Measurements from ENCODE around the gene ADAM21.
A peak's percentile ranks its signal among the peaks of the same experiment; 100 is the strongest.
"Not testable (repeated sequence)": the region's sequence is repeated elsewhere in the genome, so short reads cannot be mapped to it uniquely, and the experiment has no call there.

Gene ADAM21

GRCh38 chr14:70451874-70452273, at the start of gene ADAM21:
TSS of gene ADAM21 (plus strand) at chr14:70452174. CDS start at chr14:70457500, 5,326 bp downstream.
- no peak for DNase-seq

GRCh38 chr14:70403335-70403734, 48.6 kb upstream of the ADAM21 start:
- not testable (repeated sequence) for DNase-seq

GRCh38 chr14:70406216-70406615, 45.8 kb upstream of the ADAM21 start:
- not testable (repeated sequence) for DNase-seq

- DNase-seq, result no peak
Measured at GRCh38 chr14:70407621-70408020, 44.4 kb upstream of the ADAM21 start.

GRCh38 chr14:70415788-70416187, 36.2 kb upstream of the ADAM21 start:
- no peak for DNase-seq

GRCh38 chr14:70416338-70416724, 35.6 kb upstream of the ADAM21 start:
- DNase-seq, result peak; percentile 1

- DNase-seq, result peak; percentile 65
Measured at GRCh38 chr14:70416725-70417349, 35.1 kb upstream of the ADAM21 start, which contains the start of gene SYNJ2BP. TSS of gene SYNJ2BP (minus strand) at chr14:70417090. CDS start at chr14:70416963, 127 bp downstream.

GRCh38 chr14:70419270-70419931, 32.6 kb upstream of the ADAM21 start:
- DNase-seq, result not testable (repeated sequence)

GRCh38 chr14:70422538-70422937, 29.4 kb upstream of the ADAM21 start:
- no peak for DNase-seq

- DNase-seq, result no peak
Measured at GRCh38 chr14:70425354-70425753, 26.6 kb upstream of the ADAM21 start.

- DNase-seq, result not testable (repeated sequence)
Measured at GRCh38 chr14:70426555-70426954, 25.4 kb upstream of the ADAM21 start.

GRCh38 chr14:70436867-70437266, 15.1 kb upstream of the ADAM21 start:
- DNase-seq, result no peak

GRCh38 chr14:70441641-70442040, 10.3 kb upstream of the ADAM21 start:
- no peak for DNase-seq

- no peak for DNase-seq
Measured at GRCh38 chr14:70442750-70443149, 9.2 kb upstream of the ADAM21 start.

- no peak for DNase-seq
Measured at GRCh38 chr14:70448633-70449340, 3.2 kb upstream of the ADAM21 start.

- no peak for DNase-seq
Measured at GRCh38 chr14:70454731-70455130, 2.8 kb downstream of the ADAM21 start.

GRCh38 chr14:70468731-70469130, 16.8 kb downstream of the ADAM21 start:
- no peak for DNase-seq

- DNase-seq, result not testable (repeated sequence)
Measured at GRCh38 chr14:70470863-70471563, 19.0 kb downstream of the ADAM21 start.

- peak; percentile 58 for DNase-seq
Measured at GRCh38 chr14:70472253-70473159, 20.5 kb downstream of the ADAM21 start.

- no peak for DNase-seq
Measured at GRCh38 chr14:70473825-70474224, 21.9 kb downstream of the ADAM21 start.

GRCh38 chr14:70475459-70475858, 23.5 kb downstream of the ADAM21 start:
- not testable (repeated sequence) for DNase-seq

Data from activated CD4-positive, alpha-beta T cell treated with anti-CD3 and anti-CD28 coated beads, Interleukin-10, Interleukin-2, amounts not matched to agents 100 ng/mL and 50 ng/mL, durations not matched to agents 16 hours and 8 hours (primary cell).